ENCODE data around the gene GLI3.

GLI3 gene

GRCh38 chr7:41998041-41998440 lies 239.0 kb downstream of the GLI3 start:
- DNase-seq (ENCODE audit: low read depth) = no peak

GRCh38 chr7:41997151-41997550 lies 239.9 kb downstream of the GLI3 start:
- DNase-seq (ENCODE audit: low read depth) = no peak

GRCh38 chr7:41996381-41997035 lies 240.5 kb downstream of the GLI3 start:
- DNase-seq (ENCODE audit: low read depth) = peak; percentile 81

- DNase-seq (ENCODE audit: low read depth) = no peak
Observed at GRCh38 chr7:41995632-41996271, 241.3 kb downstream of the GLI3 start.

GRCh38 chr7:41994746-41995110 lies 242.3 kb downstream of the GLI3 start:
- DNase-seq (ENCODE audit: low read depth) = peak; percentile 91

- DNase-seq (ENCODE audit: low read depth) = no peak
Observed at GRCh38 chr7:41994036-41994745, 242.8 kb downstream of the GLI3 start.

- no peak for DNase-seq (ENCODE audit: low read depth)
Observed at GRCh38 chr7:41992881-41993867, 243.8 kb downstream of the GLI3 start.

GRCh38 chr7:41984888-41985287 lies 252.1 kb downstream of the GLI3 start:
- DNase-seq (ENCODE audit: low read depth) = peak; percentile 27

GRCh38 chr7:41981046-41982040 lies 255.7 kb downstream of the GLI3 start:
- no peak for DNase-seq (ENCODE audit: low read depth)

- DNase-seq (ENCODE audit: low read depth) = peak; percentile 81
Observed at GRCh38 chr7:41979834-41980307, 257.1 kb downstream of the GLI3 start.

GRCh38 chr7:41978858-41979257 lies 258.2 kb downstream of the GLI3 start:
- DNase-seq (ENCODE audit: low read depth) = no peak

GRCh38 chr7:41977661-41978060 lies 259.3 kb downstream of the GLI3 start:
- no peak for DNase-seq (ENCODE audit: low read depth)

GRCh38 chr7:41977151-41977651 lies 259.8 kb downstream of the GLI3 start:
- DNase-seq (ENCODE audit: low read depth) = peak; percentile 71

GRCh38 chr7:41976411-41976810 lies 260.6 kb downstream of the GLI3 start:
- no peak for DNase-seq (ENCODE audit: low read depth)

- DNase-seq (ENCODE audit: low read depth) = peak; percentile 67
Observed at GRCh38 chr7:41975849-41976248, 261.2 kb downstream of the GLI3 start.

GRCh38 chr7:41974870-41975557 lies 262.0 kb downstream of the GLI3 start:
- no peak for DNase-seq (ENCODE audit: low read depth)

GRCh38 chr7:41973202-41973730 lies 263.7 kb downstream of the GLI3 start:
- no peak for DNase-seq (ENCODE audit: low read depth)

- DNase-seq (ENCODE audit: low read depth) = no peak
Observed at GRCh38 chr7:41972776-41973175, 264.2 kb downstream of the GLI3 start.

GRCh38 chr7:41972270-41972669 lies 264.7 kb downstream of the GLI3 start:
- DNase-seq (ENCODE audit: low read depth) = no peak
